Neutrophil (primary cell): ENCODE measurements around the gene CD2AP.

ENCODE experiments used
- H3K27ac ChIP-seq: fragments of 200-600 bp; sonication (generic); 2 replicates; pipeline ENCODE4 v1.5.1; 2016; ENCODE audit warnings: mild to moderate bottlenecking, moderate library complexity
- H3K27me3 ChIP-seq: fragments of 200-600 bp; sonication (generic); 2 replicates; pipeline ENCODE4 v1.6.0; 2016; ENCODE audit warnings: mild to moderate bottlenecking
- H3K36me3 ChIP-seq: fragments of 200-600 bp; sonication (generic); 2 replicates; pipeline ENCODE4 v1.5.1; 2017
- H3K4me1 ChIP-seq, 2 experiments: fragments of 200-600 bp in 1 of 2; sonication (generic) in 1 of 2; 1 replicate in 1 of 2; 2 replicates in 1 of 2; pipeline versions ENCODE4 v1.5.1 to v1.6.1; 2013 to 2016; ENCODE audit warnings: low read depth in 1 of 2, low read length in 1 of 2, mild to moderate bottlenecking in 1 of 2, moderate library complexity in 1 of 2; ENCODE audit not compliant: control insufficient read depth in 1 of 2, insufficient read depth in 1 of 2
- H3K4me3 ChIP-seq, 2 experiments: fragments of 200-600 bp in 1 of 2; sonication (generic) in 1 of 2; 1 replicate in 1 of 2; 2 replicates in 1 of 2; pipeline ENCODE4 v1.5.1; 2013 to 2016; ENCODE audit warnings: low read depth in 1 of 2, low read length in 1 of 2, mild to moderate bottlenecking in 1 of 2, moderate library complexity in 1 of 2
- H3K9me3 ChIP-seq: fragments of 200-600 bp; sonication (generic); 2 replicates; pipeline ENCODE4 v1.5.1; 2016
- CTCF ChIP-seq: fragments of 200-600 bp; sonication (generic); IDR thresholded peaks from 2 replicates; pipeline ENCODE4 v1.5.1; 2016; ENCODE audit warnings: antibody characterized with exemption

Gene CD2AP

GRCh38 chr6:47524136-47524845 is 46.7 kb downstream of the CD2AP start:
- no peaks in the 10 kb centered on the region for H3K36me3 ChIP-seq
- peaks cover 0 to 3% of the 10 kb centered on the region in 2 experiments for H3K4me1 ChIP-seq
- no peak overlapping the region for H3K27ac ChIP-seq
- H3K27me3 ChIP-seq, result no peaks in the 10 kb centered on the region
- no peaks in the 10 kb centered on the region for H3K9me3 ChIP-seq
- TF ChIP-seq CTCF, result no peak
- H3K4me3 ChIP-seq, result no peak overlapping the region

GRCh38 chr6:47525330-47526057 is 47.9 kb downstream of the CD2AP start:
- no peak overlapping the region for H3K27ac ChIP-seq
- no peaks in the 10 kb centered on the region for H3K27me3 ChIP-seq
- H3K36me3 ChIP-seq, result no peaks in the 10 kb centered on the region
- no peak for TF ChIP-seq CTCF
- H3K4me1 ChIP-seq, result peaks cover 0 to 3% of the 10 kb centered on the region in 2 experiments
- no peaks in the 10 kb centered on the region for H3K9me3 ChIP-seq
- H3K4me3 ChIP-seq, result no peak overlapping the region

- no peaks in the 10 kb centered on the region for H3K9me3 ChIP-seq
- H3K4me1 ChIP-seq, result peaks cover 0 to 3% of the 10 kb centered on the region in 2 experiments
- no peak for TF ChIP-seq CTCF
- no peak overlapping the region for H3K4me3 ChIP-seq
- H3K27me3 ChIP-seq, result no peaks in the 10 kb centered on the region
- no peak overlapping the region for H3K27ac ChIP-seq
- H3K36me3 ChIP-seq, result no peaks in the 10 kb centered on the region
Measured at GRCh38 chr6:47527274-47527673, 49.7 kb downstream of the CD2AP start.

GRCh38 chr6:47529734-47530133 is 52.1 kb downstream of the CD2AP start:
- no peak for TF ChIP-seq CTCF
- Histone ChIP-seq H3K4me1 (peaks cover 0 to under 1% of the 10 kb centered on the region in 2 experiments), H3K36me3 (no peaks in the 10 kb centered on the region)

GRCh38 chr6:47532981-47533585 is 55.5 kb downstream of the CD2AP start:
- TF ChIP-seq CTCF, result no peak
- Histone ChIP-seq H3K4me1 (no peaks in the 10 kb centered on the region), H3K9me3 (no peaks in the 10 kb centered on the region), H3K27me3 (no peaks in the 10 kb centered on the region), H3K4me3 (no peak overlapping the region), H3K36me3 (no peaks in the 10 kb centered on the region), H3K27ac (no peak overlapping the region)

More at GRCh38 chr6:47529734-47530133, 52.1 kb downstream of the CD2AP start:
- Histone ChIP-seq H3K4me3 (no peak overlapping the region), H3K27ac (no peak overlapping the region), H3K9me3 (no peaks in the 10 kb centered on the region), H3K27me3 (no peaks in the 10 kb centered on the region)
